ENCODE results near the gene ENOSF1.

The ENOSF1 gene

GRCh38 chr18:678482-679182, 33.8 kb downstream of the ENOSF1 start:
- DNase-seq (ENCODE audit: extremely low read depth, low read depth): no peak
- TF ChIP-seq, protein P1, sequence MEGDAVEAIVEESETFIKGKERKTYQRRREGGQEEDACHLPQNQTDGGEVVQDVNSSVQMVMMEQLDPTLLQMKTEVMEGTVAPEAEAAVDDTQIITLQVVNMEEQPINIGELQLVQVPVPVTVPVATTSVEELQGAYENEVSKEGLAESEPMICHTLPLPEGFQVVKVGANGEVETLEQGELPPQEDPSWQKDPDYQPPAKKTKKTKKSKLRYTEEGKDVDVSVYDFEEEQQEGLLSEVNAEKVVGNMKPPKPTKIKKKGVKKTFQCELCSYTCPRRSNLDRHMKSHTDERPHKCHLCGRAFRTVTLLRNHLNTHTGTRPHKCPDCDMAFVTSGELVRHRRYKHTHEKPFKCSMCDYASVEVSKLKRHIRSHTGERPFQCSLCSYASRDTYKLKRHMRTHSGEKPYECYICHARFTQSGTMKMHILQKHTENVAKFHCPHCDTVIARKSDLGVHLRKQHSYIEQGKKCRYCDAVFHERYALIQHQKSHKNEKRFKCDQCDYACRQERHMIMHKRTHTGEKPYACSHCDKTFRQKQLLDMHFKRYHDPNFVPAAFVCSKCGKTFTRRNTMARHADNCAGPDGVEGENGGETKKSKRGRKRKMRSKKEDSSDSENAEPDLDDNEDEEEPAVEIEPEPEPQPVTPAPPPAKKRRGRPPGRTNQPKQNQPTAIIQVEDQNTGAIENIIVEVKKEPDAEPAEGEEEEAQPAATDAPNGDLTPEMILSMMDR (IDR thresholded peaks at IDR 0.05; ENCODE audit: low read depth, low read length): no peak

DNA sequence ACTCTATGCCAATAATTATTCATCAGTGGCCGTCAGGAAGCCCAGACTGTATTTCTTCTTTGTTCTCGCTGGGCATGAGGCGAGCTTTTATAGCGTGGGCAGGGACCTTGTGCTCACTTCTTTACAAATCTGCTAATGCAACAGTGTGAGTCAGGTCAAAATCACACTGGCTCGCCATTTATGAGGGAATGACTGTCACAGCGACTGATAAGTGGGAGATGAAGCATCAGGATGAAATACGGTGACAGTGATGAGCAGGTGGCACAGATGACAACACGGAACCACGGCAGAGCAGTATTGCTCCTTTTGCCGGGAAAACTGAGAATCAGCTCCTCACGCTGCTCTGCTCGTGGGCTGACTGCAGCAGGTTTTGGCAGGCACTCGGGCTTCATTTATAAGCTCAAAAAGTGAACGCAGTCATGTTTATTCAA, 34.5 kb downstream of the ENOSF1 start:
- TF ChIP-seq, protein P1 (IDR thresholded peaks at IDR 0.05; ENCODE audit: low read depth, low read length): no peak
- no peak for DNase-seq (ENCODE audit: extremely low read depth, low read depth)

DNA sequence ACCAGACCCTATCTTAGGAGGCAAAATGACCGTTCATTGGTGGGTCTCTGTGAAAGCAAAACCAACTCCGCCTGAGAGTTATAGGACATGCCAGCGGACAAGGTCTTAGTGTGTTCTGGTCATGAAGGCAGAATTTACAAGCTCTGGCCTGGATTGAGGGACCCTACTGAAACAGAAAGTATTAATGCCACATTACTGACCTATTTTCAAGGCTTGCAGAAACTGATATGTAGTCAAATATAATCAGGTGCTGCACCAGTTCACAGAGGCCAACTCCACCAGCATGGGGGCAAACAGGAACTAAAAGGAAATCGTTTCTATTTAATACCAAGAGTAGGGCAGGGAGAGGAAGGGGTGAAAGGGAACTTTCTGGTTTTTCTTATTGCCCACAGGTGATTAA, 35.3 kb downstream of the ENOSF1 start:
- TF ChIP-seq, protein P1 (IDR thresholded peaks at IDR 0.05; ENCODE audit: low read depth, low read length): no peak
- no peak for DNase-seq (ENCODE audit: extremely low read depth, low read depth)

GRCh38 chr18:676736-677135, 35.7 kb downstream of the ENOSF1 start:
- TF ChIP-seq, protein P1 (IDR thresholded peaks at IDR 0.05; ENCODE audit: low read depth, low read length): no peak
- no peak for DNase-seq (ENCODE audit: extremely low read depth, low read depth)

DNA sequence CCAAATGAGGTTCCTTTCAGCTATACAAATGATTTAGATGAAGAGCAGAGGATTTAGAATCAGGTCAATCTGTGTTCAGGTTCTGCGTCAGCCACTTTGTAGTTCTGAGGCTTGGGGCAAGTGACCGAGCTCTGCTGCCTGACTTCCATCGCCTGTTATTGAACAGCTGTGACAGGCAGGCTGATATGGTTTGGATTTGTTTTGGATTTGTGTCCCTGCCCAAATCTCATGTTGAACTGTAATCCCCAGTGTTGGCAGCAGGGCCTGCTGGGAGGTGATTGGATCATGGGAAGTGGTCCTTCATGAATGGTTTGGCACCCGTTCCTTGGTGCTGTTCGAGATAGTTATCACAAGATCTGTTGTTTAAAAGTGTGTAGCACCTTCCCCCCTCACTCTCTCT, 36.4 kb downstream of the ENOSF1 start:
- TF ChIP-seq, protein P1 (IDR thresholded peaks at IDR 0.05; ENCODE audit: low read depth, low read length): no peak
- DNase-seq (ENCODE audit: extremely low read depth, low read depth): no peak

DNA sequence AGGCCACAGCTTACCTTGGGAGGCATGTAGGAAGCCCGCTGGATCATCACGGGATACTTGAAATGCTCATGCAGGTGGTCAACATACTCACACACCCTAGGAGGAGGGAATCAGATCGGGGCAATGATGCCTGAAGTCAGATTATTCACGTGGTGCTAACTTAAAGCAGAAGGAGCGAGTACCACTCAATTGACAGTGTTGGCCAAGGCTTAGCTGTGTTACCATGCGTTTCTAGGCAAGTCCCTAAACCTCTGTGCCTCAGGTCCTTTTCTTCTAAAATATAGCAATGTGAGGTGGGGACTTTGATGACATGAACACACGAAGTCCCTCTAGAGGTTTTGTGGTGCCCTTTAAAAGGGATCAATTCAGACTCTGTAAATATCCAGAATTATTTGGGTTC, 37.1 kb downstream of the ENOSF1 start:
- TF ChIP-seq, protein P1 (IDR thresholded peaks at IDR 0.05; ENCODE audit: low read depth, low read length): no peak
- no peak for DNase-seq (ENCODE audit: extremely low read depth, low read depth)

GRCh38 chr18:673769-674168, 38.7 kb downstream of the ENOSF1 start:
- TF ChIP-seq, protein P1 (IDR thresholded peaks at IDR 0.05; ENCODE audit: low read depth, low read length): no peak
- DNase-seq (ENCODE audit: extremely low read depth, low read depth): no peak
